ENCODE measurements around the gene ALAS1. TPM values are rescaled to one million over a fixed set of nuclear protein-coding genes. Genes with fewer than 3 reads are reported as not detected.
"Not testable (repeated sequence)": the region's sequence is repeated elsewhere in the genome, so short reads cannot be mapped to it uniquely, and the experiment has no call there.

The ALAS1 gene
- total RNA-seq, 1 donor from 2014 or later, result 78.9 TPM

DNA sequence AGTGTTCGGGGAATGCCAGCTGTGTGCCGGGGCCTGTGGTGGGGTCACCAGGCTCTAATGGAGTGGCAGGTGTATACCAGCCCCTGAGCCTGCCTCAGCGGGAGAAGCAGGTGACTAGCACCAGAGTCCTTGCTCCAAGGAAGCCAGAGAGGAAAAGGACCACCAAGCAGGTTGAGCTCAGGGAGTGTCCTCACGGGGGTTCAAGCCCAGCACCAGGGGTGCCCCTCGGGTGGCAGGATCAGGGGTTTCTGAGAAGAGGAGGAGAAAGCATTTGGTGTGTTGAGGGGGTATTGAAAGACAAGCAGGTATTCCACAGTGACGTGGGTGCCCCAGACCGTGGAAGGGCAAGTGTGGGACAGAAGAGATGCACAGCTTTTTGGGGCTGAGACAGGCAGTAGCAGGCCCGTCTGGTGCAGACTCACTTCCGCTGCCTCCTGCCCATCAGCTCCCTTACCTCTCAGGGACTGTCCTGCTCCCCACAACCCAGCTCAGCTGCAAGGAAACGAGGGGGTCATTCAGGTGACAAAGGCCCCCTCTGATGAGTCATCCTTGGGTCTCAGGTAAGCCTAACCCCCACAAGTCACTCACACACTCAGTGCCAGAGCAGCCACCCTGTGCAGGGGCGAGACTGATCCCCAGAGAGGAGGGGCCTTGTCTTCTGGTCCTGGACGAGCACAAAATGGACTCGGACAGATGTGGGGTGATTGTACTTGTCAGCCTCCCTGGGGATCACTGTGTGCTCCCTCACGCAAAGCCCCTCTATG is 22.4 kb upstream of the ALAS1 start:
- ATAC-seq, result no peak
- no peak for DNase-seq
- H3K9me3 ChIP-seq, result no peaks in the 10 kb centered on the region
- TF ChIP-seq, protein P1, sequence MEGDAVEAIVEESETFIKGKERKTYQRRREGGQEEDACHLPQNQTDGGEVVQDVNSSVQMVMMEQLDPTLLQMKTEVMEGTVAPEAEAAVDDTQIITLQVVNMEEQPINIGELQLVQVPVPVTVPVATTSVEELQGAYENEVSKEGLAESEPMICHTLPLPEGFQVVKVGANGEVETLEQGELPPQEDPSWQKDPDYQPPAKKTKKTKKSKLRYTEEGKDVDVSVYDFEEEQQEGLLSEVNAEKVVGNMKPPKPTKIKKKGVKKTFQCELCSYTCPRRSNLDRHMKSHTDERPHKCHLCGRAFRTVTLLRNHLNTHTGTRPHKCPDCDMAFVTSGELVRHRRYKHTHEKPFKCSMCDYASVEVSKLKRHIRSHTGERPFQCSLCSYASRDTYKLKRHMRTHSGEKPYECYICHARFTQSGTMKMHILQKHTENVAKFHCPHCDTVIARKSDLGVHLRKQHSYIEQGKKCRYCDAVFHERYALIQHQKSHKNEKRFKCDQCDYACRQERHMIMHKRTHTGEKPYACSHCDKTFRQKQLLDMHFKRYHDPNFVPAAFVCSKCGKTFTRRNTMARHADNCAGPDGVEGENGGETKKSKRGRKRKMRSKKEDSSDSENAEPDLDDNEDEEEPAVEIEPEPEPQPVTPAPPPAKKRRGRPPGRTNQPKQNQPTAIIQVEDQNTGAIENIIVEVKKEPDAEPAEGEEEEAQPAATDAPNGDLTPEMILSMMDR (IDR thresholded peaks at IDR 0.05), result no peak
- no peaks in the 10 kb centered on the region for H3K36me3 ChIP-seq
- H3K4me1 ChIP-seq, result no peaks in the 10 kb centered on the region
- no peak overlapping the region for H3K4me3 ChIP-seq
- no peaks in the 10 kb centered on the region for H3K27me3 ChIP-seq
- H3K27ac ChIP-seq, result no peak overlapping the region
- intact Hi-C loops (cut with DNase I), result no loop called here

DNA sequence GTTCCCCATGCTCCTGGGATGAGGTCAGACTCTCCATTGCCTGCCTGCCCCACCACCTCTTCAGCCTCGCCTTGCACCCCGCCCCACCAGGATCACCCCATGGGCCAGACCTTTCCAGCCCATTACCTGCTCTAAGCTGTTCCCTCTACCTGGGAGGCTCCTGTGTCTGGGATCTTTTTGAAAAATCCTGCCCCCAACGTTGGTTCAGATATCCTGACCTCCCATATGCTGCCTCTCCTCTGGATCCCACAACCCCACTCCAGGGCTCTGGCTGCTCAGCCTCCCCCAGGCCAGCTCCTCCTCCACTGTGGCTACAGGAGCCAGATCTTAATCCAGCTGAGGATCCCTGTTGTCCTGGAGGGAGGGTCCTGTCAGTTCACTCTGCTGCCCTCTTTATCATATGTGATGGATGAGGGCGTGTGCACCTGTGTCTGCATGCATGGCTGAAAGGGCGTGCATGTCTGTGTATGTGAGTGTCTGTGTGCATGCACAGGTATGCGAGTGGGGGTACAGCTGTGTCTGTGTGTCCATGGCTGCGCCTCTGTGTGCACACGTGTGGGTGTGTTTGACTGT is 21.7 kb upstream of the ALAS1 start:
- DNase-seq, result peak; percentile 45
- Histone ChIP-seq H3K4me3 (no peak overlapping the region), H3K27me3 (no peaks in the 10 kb centered on the region), H3K9me3 (no peaks in the 10 kb centered on the region), H3K4me1 (no peaks in the 10 kb centered on the region), H3K36me3 (no peaks in the 10 kb centered on the region), H3K27ac (no peak overlapping the region)
- intact Hi-C loops (cut with DNase I), result no loop called here
- TF ChIP-seq, protein P1 (IDR thresholded peaks at IDR 0.05), result no peak
- no peak for ATAC-seq

DNA sequence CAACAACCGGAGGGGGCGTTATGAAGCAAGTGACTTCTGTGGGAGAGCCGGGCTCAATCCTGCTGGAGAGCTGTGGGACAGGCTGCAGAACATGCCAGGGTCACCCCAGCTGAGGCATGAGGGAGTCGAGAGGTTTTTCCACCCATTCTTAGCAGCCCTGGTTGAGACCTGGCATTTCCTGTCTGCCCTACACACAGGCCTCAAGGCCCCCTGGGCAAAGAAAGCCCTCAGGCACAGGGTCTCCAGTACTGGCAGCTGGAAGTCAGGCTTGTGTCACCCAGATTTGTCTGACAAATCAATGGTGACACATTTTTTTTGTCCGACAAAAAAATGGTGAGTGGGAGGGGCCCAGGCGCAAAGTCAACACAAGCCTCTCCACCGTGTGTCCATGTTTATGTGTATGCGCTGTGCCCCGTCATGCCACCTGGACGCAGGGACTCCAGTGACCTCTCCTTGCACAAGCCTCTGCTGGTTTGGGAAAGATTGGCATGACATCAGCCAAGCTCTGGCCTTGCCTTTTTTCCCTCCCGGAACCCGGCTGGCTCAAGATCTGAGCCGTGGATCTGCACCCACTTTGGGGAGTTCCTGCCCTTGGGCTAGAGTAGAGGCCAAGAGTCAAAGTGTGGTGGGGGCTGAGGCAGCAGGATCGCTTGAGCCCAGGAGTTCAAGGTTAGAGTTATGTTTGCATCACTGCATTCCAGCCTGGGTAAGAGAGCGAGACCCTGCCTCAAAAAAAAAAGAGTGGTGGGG is 20.8 kb upstream of the ALAS1 start:
- DNase-seq, result peak; percentile 75
- no peak overlapping the region for H3K27ac ChIP-seq
- no peaks in the 10 kb centered on the region for H3K36me3 ChIP-seq
- H3K4me3 ChIP-seq, result no peak overlapping the region
- intact Hi-C loops (cut with DNase I), result no loop called here
- H3K27me3 ChIP-seq, result no peaks in the 10 kb centered on the region
- no peaks in the 10 kb centered on the region for H3K9me3 ChIP-seq
- H3K4me1 ChIP-seq, result no peaks in the 10 kb centered on the region
- ATAC-seq, result peak; percentile 70
- TF ChIP-seq, protein P1 (IDR thresholded peaks at IDR 0.05), result no peak

DNA sequence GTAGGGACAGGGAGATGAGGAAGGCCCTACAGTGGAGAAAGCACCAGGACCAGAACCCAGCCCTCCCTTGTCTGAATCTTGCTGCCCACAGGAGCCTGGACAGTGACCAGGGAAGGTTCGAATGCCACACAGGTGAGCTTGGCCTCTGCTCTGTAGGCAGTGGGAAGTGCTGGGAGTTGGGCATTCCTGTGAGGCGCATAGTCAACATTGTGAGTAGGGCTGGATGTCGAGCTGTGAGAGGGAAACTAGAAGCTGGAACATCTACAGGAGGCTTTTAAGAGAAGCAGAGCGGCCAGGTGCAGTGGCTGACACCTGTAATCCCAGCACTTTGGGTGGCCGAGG is 20.3 kb upstream of the ALAS1 start:
- no peak overlapping the region for H3K27ac ChIP-seq
- DNase-seq (no peak), ATAC-seq (peak; percentile 66)
- intact Hi-C loops (cut with DNase I), result no loop called here
- no peaks in the 10 kb centered on the region for H3K9me3 ChIP-seq
- H3K36me3 ChIP-seq, result no peaks in the 10 kb centered on the region
- H3K4me1 ChIP-seq, result no peaks in the 10 kb centered on the region
- TF ChIP-seq, protein P1 (IDR thresholded peaks at IDR 0.05), result no peak
- H3K4me3 ChIP-seq, result no peak overlapping the region
- no peaks in the 10 kb centered on the region for H3K27me3 ChIP-seq

DNA sequence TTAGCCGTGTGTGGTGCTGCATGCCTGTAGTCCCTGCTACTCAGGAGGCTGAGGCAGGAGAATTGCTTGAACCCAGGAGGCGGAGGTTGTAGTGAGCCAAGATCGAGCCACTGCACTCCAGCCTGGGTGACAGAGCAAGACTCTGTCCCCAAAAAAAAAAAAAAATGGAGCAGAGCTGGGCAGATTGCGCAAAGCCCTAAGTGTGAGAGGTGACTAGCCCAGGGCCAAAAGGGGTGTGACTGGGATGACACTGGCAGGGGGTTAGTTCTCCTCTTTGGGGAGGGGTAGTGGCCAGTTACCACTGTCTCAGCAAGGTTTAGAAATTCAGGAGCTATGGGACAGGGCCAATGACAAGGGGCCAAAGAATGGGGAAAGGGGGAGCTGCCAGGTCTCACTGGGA is 19.8 kb upstream of the ALAS1 start:
- ATAC-seq; DNase-seq; H3K27ac ChIP-seq; H3K9me3 ChIP-seq; H3K4me1 ChIP-seq; H3K4me3 ChIP-seq; H3K36me3 ChIP-seq; intact Hi-C loops (cut with DNase I); H3K27me3 ChIP-seq: not testable (repeated sequence)

DNA sequence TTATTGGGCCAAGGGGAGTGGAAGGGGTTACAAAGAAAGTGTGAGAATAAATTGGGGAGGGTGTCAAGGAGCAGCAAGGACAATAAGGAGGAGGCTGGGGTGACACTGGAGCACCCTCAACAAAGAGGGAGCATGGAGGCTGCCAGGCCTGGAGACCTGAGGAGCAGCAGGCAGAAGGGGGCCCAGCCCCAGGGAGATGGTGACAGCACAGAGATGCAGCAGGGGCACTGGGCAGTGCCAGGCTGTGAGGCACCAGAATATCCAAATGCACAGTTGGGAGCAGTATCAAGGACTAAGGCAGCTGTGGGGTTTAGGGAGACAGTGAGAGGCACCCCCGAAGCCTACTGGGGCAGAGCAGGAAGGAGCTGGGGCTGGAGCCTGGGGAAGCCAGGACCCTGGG is 19.4 kb upstream of the ALAS1 start:
- DNase-seq (no peak), ATAC-seq (no peak)
- Histone ChIP-seq H3K27me3 (no peaks in the 10 kb centered on the region), H3K27ac (no peak overlapping the region), H3K4me1 (no peaks in the 10 kb centered on the region), H3K36me3 (no peaks in the 10 kb centered on the region), H3K4me3 (no peak overlapping the region), H3K9me3 (no peaks in the 10 kb centered on the region)
- intact Hi-C loops (cut with DNase I), result no loop called here
- TF ChIP-seq, protein P1 (IDR thresholded peaks at IDR 0.05), result no peak

Measured in upper lobe of right lung (tissue), 1 donor.